Large intestine (tissue), 12 donors: ENCODE data around the gene SSH3. TPM values are rescaled to one million over a fixed set of nuclear protein-coding genes. Genes with fewer than 3 reads are reported as not detected.
"Not testable (repeated sequence)": the region's sequence is repeated elsewhere in the genome, so short reads cannot be mapped to it uniquely, and the experiment has no call there.

Experiments used
- DNase-seq, 2 donors: peaks; one replicate each; pipeline versions ENCODE4 v3.0.0 to v3.0.0-alpha.2; 2013
- H3K27ac ChIP-seq: one replicate; pipeline ENCODE4 v1.5.1; 2013; ENCODE audit warnings: low read length
- H3K27me3 ChIP-seq: 2 replicates; pipeline ENCODE4 v1.6.1; 2013; ENCODE audit warnings: low read length; ENCODE audit not compliant: control insufficient read depth, insufficient read depth
- H3K36me3 ChIP-seq: 2 replicates; pipeline ENCODE4 v1.6.1; 2013; ENCODE audit warnings: low read length; ENCODE audit not compliant: control insufficient read depth, insufficient read depth
- H3K4me1 ChIP-seq: one replicate; pipeline ENCODE4 v1.6.1; 2013; ENCODE audit warnings: low read length; ENCODE audit not compliant: control insufficient read depth, insufficient read depth
- H3K4me3 ChIP-seq: one replicate; pipeline ENCODE4 v1.5.1; 2013; ENCODE audit warnings: low read length
- H3K9me3 ChIP-seq: one replicate; pipeline ENCODE4 v1.6.1; 2013; ENCODE audit warnings: mild to moderate bottlenecking, low read depth, low read length, moderate library complexity; ENCODE audit not compliant: control insufficient read depth
- WGBS: methylation state at CpG from one replicate; pipeline ENCODE4 v1.1.5; 2013; ENCODE audit warnings: low lambda C conversion rate; ENCODE audit not compliant: insufficient coverage; 5-methylcytosine and 5-hydroxymethylcytosine counted together
- long read RNA-seq, 11 donors: transcript quantifications; one replicate each; lab custom pipeline, GENCODE V29; 2026
- polyA plus RNA-seq: library from polyadenylated mRNA; unstranded; fragments of 120-200 nt; gene quantifications from one replicate; pipeline ENCODE4 v1.2.1, GENCODE V29; 2013

SSH3 gene, protein sequence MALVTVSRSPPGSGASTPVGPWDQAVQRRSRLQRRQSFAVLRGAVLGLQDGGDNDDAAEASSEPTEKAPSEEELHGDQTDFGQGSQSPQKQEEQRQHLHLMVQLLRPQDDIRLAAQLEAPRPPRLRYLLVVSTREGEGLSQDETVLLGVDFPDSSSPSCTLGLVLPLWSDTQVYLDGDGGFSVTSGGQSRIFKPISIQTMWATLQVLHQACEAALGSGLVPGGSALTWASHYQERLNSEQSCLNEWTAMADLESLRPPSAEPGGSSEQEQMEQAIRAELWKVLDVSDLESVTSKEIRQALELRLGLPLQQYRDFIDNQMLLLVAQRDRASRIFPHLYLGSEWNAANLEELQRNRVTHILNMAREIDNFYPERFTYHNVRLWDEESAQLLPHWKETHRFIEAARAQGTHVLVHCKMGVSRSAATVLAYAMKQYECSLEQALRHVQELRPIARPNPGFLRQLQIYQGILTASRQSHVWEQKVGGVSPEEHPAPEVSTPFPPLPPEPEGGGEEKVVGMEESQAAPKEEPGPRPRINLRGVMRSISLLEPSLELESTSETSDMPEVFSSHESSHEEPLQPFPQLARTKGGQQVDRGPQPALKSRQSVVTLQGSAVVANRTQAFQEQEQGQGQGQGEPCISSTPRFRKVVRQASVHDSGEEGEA
- polyA plus RNA-seq: 36.4 TPM
- long read RNA-seq, donor 1, partial matches to known transcripts: 6 of 9 reads
- long read RNA-seq, donor 1, other reads (novel, unspliced or antisense): 0 of 9 reads
- long read RNA-seq, donor 2, transcript SSH3-201 (14 exons, 2,871 nt): major isoform, 5 of 5 reads
- long read RNA-seq, donor 2, partial matches to known transcripts: 0 of 5 reads
- long read RNA-seq, donor 2, other reads (novel, unspliced or antisense): 0 of 5 reads
- long read RNA-seq, donor 3: 0 reads
- long read RNA-seq, donor 4, partial matches to known transcripts: 0 of 1 reads
- long read RNA-seq, donor 4, other reads (novel, unspliced or antisense): 0 of 1 reads
- long read RNA-seq, donor 5, partial matches to known transcripts: 0 of 4 reads
- long read RNA-seq, donor 5, other reads (novel, unspliced or antisense): 0 of 4 reads
- long read RNA-seq, donor 6, partial matches to known transcripts: 0 of 3 reads
- long read RNA-seq, donor 6, other reads (novel, unspliced or antisense): 0 of 3 reads
- long read RNA-seq, donor 7, partial matches to known transcripts: 0 of 1 reads
- long read RNA-seq, donor 7, other reads (novel, unspliced or antisense): 0 of 1 reads
- long read RNA-seq, donor 8, partial matches to known transcripts: 0 of 4 reads
- long read RNA-seq, donor 8, other reads (novel, unspliced or antisense): 0 of 4 reads
- long read RNA-seq, donor 9, partial matches to known transcripts: 11 of 11 reads
- long read RNA-seq, donor 9, other reads (novel, unspliced or antisense): 0 of 11 reads
- long read RNA-seq, donor 10, partial matches to known transcripts: 0 of 1 reads
- long read RNA-seq, donor 10, other reads (novel, unspliced or antisense): 0 of 1 reads
- long read RNA-seq, donor 11, partial matches to known transcripts: 0 of 1 reads
- long read RNA-seq, donor 11, other reads (novel, unspliced or antisense): 0 of 1 reads

DNA sequence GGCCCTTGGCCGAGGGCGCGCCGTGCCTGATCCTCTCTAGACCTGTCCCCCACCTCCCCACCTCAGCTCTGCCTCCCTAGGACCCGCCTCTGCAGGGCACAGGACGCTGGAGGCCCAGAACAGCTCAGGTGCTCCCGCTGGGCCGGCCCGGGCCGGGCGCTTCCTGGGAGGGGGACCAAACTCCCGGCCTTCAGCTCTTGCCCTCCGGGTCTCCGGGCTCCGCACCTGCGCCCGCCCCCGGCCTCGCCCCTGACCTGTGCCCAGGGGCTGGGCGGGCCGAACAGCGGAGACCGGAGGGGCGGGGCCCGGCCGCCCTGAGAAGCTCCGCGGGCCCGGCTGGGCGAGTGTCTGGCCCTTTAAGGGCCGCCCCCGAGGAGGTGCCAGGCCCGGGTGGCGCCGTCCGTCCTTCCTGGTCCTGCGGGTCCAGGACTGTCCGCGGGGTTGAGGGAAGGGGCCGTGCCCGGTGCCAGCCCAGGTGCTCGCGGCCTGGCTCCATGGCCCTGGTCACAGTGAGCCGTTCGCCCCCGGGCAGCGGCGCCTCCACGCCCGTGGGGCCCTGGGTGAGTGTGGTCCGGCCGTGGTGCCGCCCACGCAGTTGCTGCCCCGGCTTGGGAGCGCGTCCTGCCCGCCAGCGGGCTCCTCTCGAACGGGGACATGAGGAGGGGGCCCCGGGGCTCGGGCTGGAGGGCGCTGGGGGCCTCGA lies at the start of gene SSH3:
Gene SSH3 (plus strand): TSS at position 399 of the 703 bp plus-strand sequence. CDS start 96 bp downstream, at position 495.
- Histone ChIP-seq H3K27me3 (no peaks in the 10 kb centered on the region), H3K9me3 (peaks cover 4% of the 10 kb centered on the region), H3K4me1 (peaks cover 18% of the 10 kb centered on the region), H3K27ac (peak within 1 kb of the TSS; percentile 61), H3K4me3 (peak within 1 kb of the TSS; percentile 69), H3K36me3 (peaks cover 51% of the 10 kb centered on the region)
- WGBS: no CpG with 5 or more reads among the region's 65 CpGs
- peak; percentile 75 to 91 for DNase-seq

DNA sequence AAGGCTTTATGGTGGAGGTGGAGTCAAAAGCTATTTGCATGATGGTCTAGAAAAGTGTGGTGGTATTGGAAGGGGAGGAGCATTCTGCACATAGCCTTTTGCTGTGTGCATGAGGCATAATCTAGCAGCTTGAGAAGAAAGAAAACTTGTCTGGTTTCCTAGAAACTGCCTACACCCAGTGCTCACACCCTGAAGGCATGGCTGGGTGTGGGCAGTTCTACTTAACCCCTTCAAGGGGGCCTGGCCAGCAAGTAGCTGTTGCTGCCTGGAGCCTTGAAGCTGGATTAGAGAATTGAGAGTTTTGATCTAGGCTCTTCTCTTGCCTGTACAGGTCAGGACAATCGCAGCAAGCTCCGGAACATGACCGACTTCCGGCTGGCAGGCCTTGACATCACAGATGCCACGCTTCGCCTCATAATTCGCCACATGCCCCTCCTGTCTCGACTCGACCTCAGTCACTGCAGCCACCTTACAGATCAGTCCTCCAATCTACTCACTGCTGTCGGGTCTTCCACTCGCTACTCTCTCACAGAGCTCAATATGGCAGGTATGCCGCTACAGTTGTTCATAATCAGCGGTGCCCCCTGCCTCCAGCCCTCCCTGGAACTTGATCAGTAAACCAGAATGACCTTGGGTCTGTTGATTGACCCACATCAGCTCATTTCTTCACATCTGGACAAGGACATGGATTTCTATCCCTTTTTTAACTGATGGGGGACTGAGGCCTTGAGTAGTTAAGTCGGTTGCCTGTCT lies 49.3 kb upstream of the SSH3 start:
- Histone ChIP-seq H3K4me3 (no peak overlapping the region), H3K9me3 (no peaks in the 10 kb centered on the region), H3K27ac (no peak overlapping the region), H3K36me3 (peaks cover 86% of the 10 kb centered on the region), H3K4me1 (no peaks in the 10 kb centered on the region), H3K27me3 (no peaks in the 10 kb centered on the region)
- no peak for DNase-seq
- WGBS: 100% methylated on average over 1 of the region's 14 CpGs

DNA sequence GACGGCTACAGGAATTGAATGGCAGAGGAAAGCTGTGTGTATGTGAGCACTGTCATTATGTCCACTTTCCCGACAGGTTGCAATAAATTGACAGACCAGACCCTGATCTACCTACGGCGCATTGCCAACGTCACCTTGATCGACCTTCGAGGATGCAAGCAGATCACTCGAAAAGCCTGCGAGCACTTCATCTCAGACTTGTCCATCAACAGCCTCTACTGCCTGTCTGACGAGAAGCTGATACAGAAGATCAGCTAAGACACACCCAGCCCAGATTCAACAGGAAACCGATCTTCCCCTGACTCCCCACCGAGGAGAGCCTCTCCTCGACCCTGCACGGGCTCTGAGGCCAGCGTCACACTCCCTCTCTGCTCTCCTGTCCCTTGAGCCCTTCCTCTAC lies 48.5 kb upstream of the SSH3 start:
- H3K36me3 ChIP-seq: peaks cover 79% of the 10 kb centered on the region
- no peak overlapping the region for H3K27ac ChIP-seq
- H3K27me3 ChIP-seq: no peaks in the 10 kb centered on the region
- DNase-seq: no peak
- H3K9me3 ChIP-seq: no peaks in the 10 kb centered on the region
- no peak overlapping the region for H3K4me3 ChIP-seq
- WGBS: no CpG with 5 or more reads among the region's 15 CpGs
- no peaks in the 10 kb centered on the region for H3K4me1 ChIP-seq

DNA sequence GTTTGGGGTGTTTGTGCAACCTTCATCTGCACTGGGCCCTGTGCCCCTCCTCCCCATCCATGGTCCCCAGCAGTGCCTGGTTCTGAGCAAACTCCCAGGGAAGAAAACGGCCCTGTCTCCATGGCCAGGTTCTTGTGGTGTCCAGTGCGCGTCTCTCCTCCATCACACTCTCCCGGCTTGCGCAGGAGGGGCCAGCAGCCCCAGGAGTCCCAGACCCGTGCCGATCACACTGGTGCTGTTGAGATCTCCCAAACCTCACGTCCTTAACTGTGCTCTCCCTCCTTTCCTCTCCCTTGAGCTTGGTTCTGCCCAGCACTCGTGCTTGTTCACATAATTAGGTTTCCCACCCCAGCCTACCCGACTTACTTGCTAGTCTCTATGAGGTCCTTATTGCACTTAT lies 48.0 kb upstream of the SSH3 start:
- Histone ChIP-seq H3K4me1 (no peaks in the 10 kb centered on the region), H3K9me3 (no peaks in the 10 kb centered on the region), H3K36me3 (peaks cover 73% of the 10 kb centered on the region), H3K27ac (no peak overlapping the region), H3K4me3 (no peak overlapping the region), H3K27me3 (no peaks in the 10 kb centered on the region)
- DNase-seq: no peak
- WGBS: 60% methylated on average over 1 of the region's 10 CpGs

DNA sequence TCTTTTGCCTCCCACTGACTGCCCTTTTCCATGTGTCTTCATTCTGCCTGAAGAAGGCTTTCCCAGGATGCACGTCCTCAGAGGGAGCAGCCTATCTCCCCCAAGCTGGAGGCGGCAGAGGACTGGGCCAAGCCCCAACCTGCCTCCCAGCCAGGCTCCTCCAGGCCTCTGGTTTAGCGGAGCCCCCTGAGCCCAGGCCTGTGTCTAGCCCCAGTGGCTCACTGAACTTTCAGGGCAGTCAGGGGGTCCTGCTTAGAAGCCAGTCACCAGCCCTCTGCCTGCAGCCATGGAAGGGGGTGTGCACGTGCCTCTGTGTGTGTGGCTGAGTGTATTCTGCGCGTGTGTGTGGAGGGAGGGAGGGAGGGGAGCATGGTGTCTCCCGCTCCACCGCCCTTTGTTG lies 47.5 kb upstream of the SSH3 start:
- H3K27ac ChIP-seq: no peak overlapping the region
- H3K27me3 ChIP-seq: no peaks in the 10 kb centered on the region
- no peak for DNase-seq
- no peak overlapping the region for H3K4me3 ChIP-seq
- peaks cover 68% of the 10 kb centered on the region for H3K36me3 ChIP-seq
- WGBS: no CpG with 5 or more reads among the region's 8 CpGs
- no peaks in the 10 kb centered on the region for H3K9me3 ChIP-seq
- no peaks in the 10 kb centered on the region for H3K4me1 ChIP-seq

DNA sequence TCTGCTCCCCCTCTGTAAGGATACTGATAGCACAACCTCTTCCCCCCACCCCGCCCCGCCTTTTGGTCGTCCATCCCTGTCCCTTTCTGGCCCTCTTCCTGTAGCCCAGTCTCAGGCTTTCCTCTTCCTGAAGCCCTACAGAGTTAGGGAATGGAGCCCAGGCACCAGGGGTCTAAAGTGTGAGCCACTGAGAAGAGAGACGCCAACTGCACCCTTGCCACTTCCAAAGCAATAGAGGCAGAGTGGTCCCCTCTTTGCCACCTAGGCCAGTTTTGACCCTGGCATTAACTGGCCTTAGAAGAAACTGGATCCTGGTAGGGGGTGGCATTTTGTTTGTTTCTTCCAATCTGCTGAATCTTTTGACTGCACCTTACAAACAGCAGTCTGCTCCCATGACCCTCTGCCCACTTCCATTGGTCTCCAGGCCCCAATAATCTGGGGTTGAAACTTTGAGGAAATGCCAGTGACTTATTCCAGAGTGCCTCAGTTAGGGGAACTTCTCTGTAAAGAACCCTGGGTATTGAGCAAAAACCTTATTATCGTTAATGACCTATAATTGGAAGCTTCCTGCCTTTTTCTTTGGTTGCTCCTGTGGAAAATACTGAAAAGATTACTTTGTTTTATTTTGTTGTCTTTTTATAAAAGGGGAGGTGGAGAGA lies 46.7 kb upstream of the SSH3 start:
- no peak for DNase-seq
- 90% methylated on average over 1 of the region's 5 CpGs for WGBS
- Histone ChIP-seq H3K27me3 (no peaks in the 10 kb centered on the region), H3K36me3 (peaks cover 60% of the 10 kb centered on the region), H3K4me3 (no peak overlapping the region), H3K4me1 (peaks cover 4% of the 10 kb centered on the region), H3K27ac (no peak overlapping the region), H3K9me3 (no peaks in the 10 kb centered on the region)

DNA sequence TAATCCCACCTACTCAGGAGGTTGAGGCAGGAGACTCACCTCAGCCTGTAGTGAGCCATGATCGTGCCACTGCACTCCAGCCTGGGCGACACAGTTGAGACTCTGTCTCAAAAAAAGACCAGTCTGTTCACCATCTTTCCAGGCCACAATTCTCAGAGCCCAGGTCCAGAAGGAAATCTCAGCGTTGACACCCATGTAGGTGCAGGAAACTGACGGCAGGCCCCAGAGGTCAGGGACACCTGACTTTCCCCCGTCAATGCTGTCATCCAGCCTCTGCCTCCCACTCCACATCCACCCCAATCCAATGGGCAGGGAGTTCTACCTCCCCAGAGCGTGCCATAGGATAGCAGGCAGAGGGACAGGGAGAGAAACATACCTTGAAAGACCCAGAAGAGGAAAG lies 42.9 kb upstream of the SSH3 start:
- no peak for DNase-seq
- H3K4me1 ChIP-seq: peaks cover 20% of the 10 kb centered on the region
- H3K9me3 ChIP-seq: no peaks in the 10 kb centered on the region
- no CpG with 5 or more reads among the region's 6 CpGs for WGBS
- H3K36me3 ChIP-seq: peaks cover 22% of the 10 kb centered on the region
- no peaks in the 10 kb centered on the region for H3K27me3 ChIP-seq
- H3K4me3 ChIP-seq: no peak overlapping the region
- no peak overlapping the region for H3K27ac ChIP-seq

DNA sequence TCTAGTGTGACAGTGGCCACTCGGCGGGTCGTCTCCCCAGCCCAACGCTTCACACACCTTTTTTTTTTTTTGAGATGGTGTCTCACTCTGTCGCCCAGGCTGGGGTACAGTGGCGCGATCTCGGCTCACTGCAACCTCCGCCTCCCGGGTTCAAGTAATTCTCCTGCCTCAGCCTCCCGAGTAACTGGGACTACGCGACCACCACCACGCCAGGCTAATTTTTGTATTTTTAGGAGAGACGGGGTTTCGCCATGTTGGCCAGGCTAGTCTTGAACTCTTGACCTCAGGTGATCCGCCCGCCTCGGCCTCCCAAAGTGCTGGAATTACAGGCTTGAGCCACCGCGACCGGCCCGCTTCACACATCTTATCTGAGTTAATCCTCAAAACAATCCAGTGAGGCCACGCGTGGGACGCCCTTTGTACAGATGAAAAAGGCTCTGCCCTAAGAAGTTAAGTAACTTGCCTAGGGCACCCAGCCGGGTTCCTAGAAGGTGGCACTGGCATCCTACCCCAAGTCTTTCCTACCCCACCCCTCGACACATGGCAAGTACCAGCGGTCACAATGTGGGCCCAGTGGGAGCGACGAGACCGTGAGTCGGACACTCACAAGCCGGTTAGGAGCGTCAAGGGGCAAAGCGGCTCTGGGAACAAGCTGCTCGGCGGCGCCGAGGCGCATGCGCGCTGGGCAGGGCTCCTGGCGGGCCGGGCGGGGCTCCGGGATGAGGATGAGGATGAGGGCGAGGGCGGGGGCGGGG lies 42.3 kb upstream of the SSH3 start:
- H3K27me3 ChIP-seq, H3K9me3 ChIP-seq: not testable (repeated sequence)
- Histone ChIP-seq H3K27ac (peak overlapping the region; percentile 41), H3K4me3 (peak overlapping the region; percentile 39), H3K4me1 (peaks cover 23% of the 10 kb centered on the region), H3K36me3 (peaks cover 16% of the 10 kb centered on the region)
- no CpG with 5 or more reads among the region's 50 CpGs for WGBS
- peak; percentile 59 to 72 for DNase-seq
